Camera-type eye (tissue), 1 donor: Measurements from ENCODE around the gene CRPPA. TPM values are rescaled to one million over a fixed set of nuclear protein-coding genes. Genes with fewer than 3 reads are reported as not detected.

ENCODE experiments used
- total RNA-seq: library from RNA; depleted of rRNA; stranded (reverse); fragments of >200 nt; gene quantifications from one replicate; pipeline ENCODE4 v1.2.3, GENCODE V29; 2014

CRPPA gene
- 9.6 TPM for total RNA-seq

DNA sequence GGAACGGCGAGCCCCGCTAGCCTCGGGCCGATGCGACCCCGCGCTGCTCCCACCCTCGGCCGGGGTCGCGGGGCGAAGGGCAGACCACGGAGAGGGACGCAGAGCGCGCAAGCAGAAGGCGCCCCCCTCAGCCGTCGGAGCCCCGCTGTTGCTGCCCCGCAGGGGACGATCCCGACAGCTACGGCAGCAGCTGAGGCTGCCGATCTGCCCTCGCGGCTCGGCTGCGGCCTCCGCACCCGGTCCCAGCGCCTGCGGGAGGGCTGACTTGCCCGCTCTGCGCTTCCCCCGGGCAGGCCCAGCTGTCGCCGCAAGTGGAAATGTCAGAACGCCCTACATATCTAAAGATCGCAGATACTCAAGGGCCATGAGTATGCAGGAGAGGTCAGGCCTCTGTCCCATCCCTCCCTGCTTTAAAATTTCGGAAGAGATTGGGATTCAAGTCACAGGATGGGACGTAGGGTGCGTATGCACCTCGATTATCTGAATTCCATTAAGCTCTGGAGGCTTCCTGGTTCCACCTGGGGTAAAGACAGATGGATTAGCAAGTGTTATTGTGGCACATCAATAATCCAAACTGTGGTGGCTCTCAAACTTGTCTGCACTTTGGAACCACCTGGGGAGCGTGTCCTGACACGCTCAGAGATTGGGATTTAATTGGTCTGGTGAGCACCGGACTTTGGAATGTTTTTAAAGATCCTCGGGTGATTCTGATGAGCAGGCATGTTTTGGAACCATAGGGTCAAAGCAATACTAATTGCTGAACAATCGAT, at the start of gene CRPPA:
Gene CRPPA (minus strand): TSS at position 206 of the 770 bp plus-strand sequence. CDS start 216 bp downstream, outside the sequence.

DNA sequence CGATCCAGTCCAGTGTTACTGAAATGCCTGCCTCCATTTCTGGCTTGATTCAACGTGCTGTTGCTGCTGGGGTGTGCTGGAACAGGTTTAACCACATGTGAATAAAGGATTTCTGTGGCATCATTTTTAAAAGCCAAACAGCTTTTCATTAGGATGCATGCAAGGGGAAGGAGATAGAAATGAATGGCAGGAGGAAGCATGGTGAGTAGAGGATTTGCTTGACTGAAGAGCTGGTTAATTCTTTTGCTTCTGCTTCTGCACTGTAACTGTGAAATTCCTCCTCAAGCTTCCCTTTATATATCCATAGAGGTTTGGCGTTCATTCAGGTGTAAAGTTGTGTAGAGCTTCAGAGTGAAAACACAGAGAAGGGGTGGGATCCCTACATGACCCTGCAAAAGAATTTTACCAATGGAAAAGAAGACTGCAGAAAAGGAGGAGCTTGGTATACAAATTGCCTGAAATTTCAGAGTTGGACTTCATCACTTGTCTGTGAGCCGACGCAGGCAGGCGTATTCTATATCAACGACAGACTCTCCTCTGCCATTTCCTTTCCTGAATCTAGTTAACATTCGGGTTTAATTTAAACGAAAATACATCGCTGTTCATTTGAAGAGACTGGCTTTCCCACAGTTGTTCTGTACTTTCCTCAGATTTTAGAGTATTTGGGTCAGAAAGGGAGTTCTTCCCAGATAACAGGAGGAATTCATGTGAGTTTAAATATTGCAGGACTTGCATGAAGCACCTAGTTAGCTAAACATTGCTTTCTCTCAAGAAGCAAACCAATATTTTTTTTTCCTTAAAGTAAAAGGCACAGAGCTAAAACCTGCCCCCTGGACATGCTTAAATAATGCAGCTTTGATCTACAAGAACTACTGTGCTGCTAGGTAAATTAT, 44.4 kb upstream of the CRPPA start, which contains the start of gene SOSTDC1:
Gene SOSTDC1 (minus strand): TSS at position 270 of the 893 bp plus-strand sequence. CDS start 70 bp downstream, at position 200.

Other genes starting within 250 kb of the CRPPA start
- gene SOSTDC1, start 44.2 kb upstream of the CRPPA start, total RNA-seq = 47.6 TPM
- gene LRRC72, start 105.3 kb upstream of the CRPPA start, total RNA-seq = not detected
- gene ANKMY2, start 224.2 kb upstream of the CRPPA start, total RNA-seq = 49.0 TPM
- 77.7 TPM for gene BZW2, start 224.6 kb upstream of the CRPPA start, total RNA-seq